SJSA1 (cell line): ENCODE data around the gene ATP5PB. TPM values are rescaled to one million over a fixed set of nuclear protein-coding genes. Genes with fewer than 3 reads are reported as not detected.
A peak's percentile ranks its signal among the peaks of the same experiment; 100 is the strongest.

Source experiments
- DNase-seq, 2 experiments: peaks; one replicate each; pipeline ENCODE4 v3.0.0-alpha.2; 2015 to 2020; ENCODE audit warnings: low spot score in 2 of 2, low read depth in 1 of 2
- H3K27ac ChIP-seq: fragments of 250-450 bp; sonication (Bioruptor Pico); 2 replicates; pipeline ENCODE4 v1.5.1; 2020; ENCODE audit warnings: mild to moderate bottlenecking, moderate library complexity
- H3K27me3 ChIP-seq: fragments of 250-450 bp; sonication (Bioruptor Pico); replicated peaks from 2 replicates; pipeline ENCODE4 v1.5.1; 2020; ENCODE audit warnings: mild to moderate bottlenecking, moderate library complexity
- H3K36me3 ChIP-seq: fragments of 250-450 bp; sonication (Bioruptor Pico); 2 replicates; pipeline ENCODE4 v1.5.1; 2020; ENCODE audit warnings: mild to moderate bottlenecking
- H3K4me1 ChIP-seq: fragments of 250-450 bp; sonication (Bioruptor Pico); replicated peaks from 2 replicates; pipeline ENCODE4 v1.6.1; 2021; ENCODE audit warnings: mild to moderate bottlenecking
- H3K4me3 ChIP-seq: fragments of 250-450 bp; sonication (Bioruptor Pico); 2 replicates; pipeline ENCODE4 v1.5.1; 2020; ENCODE audit warnings: mild to moderate bottlenecking
- H3K9me3 ChIP-seq: fragments of 250-450 bp; sonication (Bioruptor Pico); replicated peaks from 2 replicates; pipeline ENCODE4 v1.5.1; 2020; ENCODE audit warnings: mild to moderate bottlenecking
- total RNA-seq: library from RNA; depleted of rRNA; stranded (reverse); fragments of >200 nt; shearing (Covaris generic); gene quantifications from 2 replicates; pipeline ENCODE4 v1.2.3, GENCODE V29; 2014; rRNA removed

ATP5PB gene
- 432 and 553 TPM in 2 replicates for total RNA-seq

GRCh38 chr1:111448918-111449702, at the start of gene ATP5PB, which contains the start of gene WDR77:
Gene ATP5PB, plus strand, starts transcription at chr1:111449464. Its CDS starts 78 bp downstream, at chr1:111449542.
Gene WDR77, minus strand, starts transcription at chr1:111449256. Its CDS starts 87 bp downstream, at chr1:111449169.
- H3K4me1 ChIP-seq: peaks cover 14% of the 10 kb centered on the region; the same call in 1 of the 2 replicates
- peaks cover 77% of the 10 kb centered on the region for H3K36me3 ChIP-seq
- H3K4me3 ChIP-seq: peak within 1 kb of the TSS; percentile 55
- peak within 1 kb of the TSS; percentile 42 for H3K27ac ChIP-seq
- DNase-seq: peak; percentile 97
- H3K9me3 ChIP-seq: no peaks in the 10 kb centered on the region
- no peaks in the 10 kb centered on the region for H3K27me3 ChIP-seq

GRCh38 chr1:111399792-111400610, 49.3 kb upstream of the ATP5PB start:
- Histone ChIP-seq H3K27me3 (peaks cover 10% of the 10 kb centered on the region; the same call in 1 of the 2 replicates), H3K36me3 (no peaks in the 10 kb centered on the region), H3K4me1 (no peaks in the 10 kb centered on the region), H3K27ac (no peak overlapping the region), H3K9me3 (no peaks in the 10 kb centered on the region), H3K4me3 (no peak overlapping the region)
- DNase-seq: peak in 1 of 2 experiments; percentile 33

GRCh38 chr1:111402083-111402482, 47.2 kb upstream of the ATP5PB start:
- Histone ChIP-seq H3K27me3 (peaks cover 20% of the 10 kb centered on the region; the same call in 1 of the 2 replicates), H3K27ac (no peak overlapping the region), H3K4me1 (no peaks in the 10 kb centered on the region), H3K9me3 (no peaks in the 10 kb centered on the region), H3K4me3 (no peak overlapping the region), H3K36me3 (no peaks in the 10 kb centered on the region)
- DNase-seq: no peak

- H3K36me3 ChIP-seq: no peaks in the 10 kb centered on the region
- H3K4me1 ChIP-seq: no peaks in the 10 kb centered on the region
- no peak overlapping the region for H3K27ac ChIP-seq
- no peak overlapping the region for H3K4me3 ChIP-seq
- peaks cover 25% of the 10 kb centered on the region; the same call in 1 of the 2 replicates for H3K27me3 ChIP-seq
- H3K9me3 ChIP-seq: no peaks in the 10 kb centered on the region
- DNase-seq: no peak
Observed at GRCh38 chr1:111404588-111404987, 44.7 kb upstream of the ATP5PB start.

- Histone ChIP-seq H3K27me3 (peaks cover 29% of the 10 kb centered on the region; the same call in 1 of the 2 replicates), H3K36me3 (no peaks in the 10 kb centered on the region), H3K4me1 (no peaks in the 10 kb centered on the region), H3K27ac (no peak overlapping the region), H3K9me3 (no peaks in the 10 kb centered on the region), H3K4me3 (no peak overlapping the region)
- DNase-seq: no peak
Observed at GRCh38 chr1:111406321-111406768, 42.9 kb upstream of the ATP5PB start.

GRCh38 chr1:111407301-111407700, 42.0 kb upstream of the ATP5PB start:
- peaks cover 29% of the 10 kb centered on the region; the same call in 1 of the 2 replicates for H3K27me3 ChIP-seq
- no peak overlapping the region for H3K4me3 ChIP-seq
- no peaks in the 10 kb centered on the region for H3K36me3 ChIP-seq
- no peaks in the 10 kb centered on the region for H3K4me1 ChIP-seq
- H3K27ac ChIP-seq: no peak overlapping the region
- DNase-seq: no peak
- H3K9me3 ChIP-seq: no peaks in the 10 kb centered on the region

- H3K27me3 ChIP-seq: peaks cover 12% of the 10 kb centered on the region; the same call in 1 of the 2 replicates
- H3K36me3 ChIP-seq: no peaks in the 10 kb centered on the region
- H3K9me3 ChIP-seq: no peaks in the 10 kb centered on the region
- H3K27ac ChIP-seq: no peak overlapping the region
- no peak for DNase-seq
- H3K4me1 ChIP-seq: no peaks in the 10 kb centered on the region
- no peak overlapping the region for H3K4me3 ChIP-seq
Observed at GRCh38 chr1:111412839-111413238, 36.4 kb upstream of the ATP5PB start.

- Histone ChIP-seq H3K27me3 (peaks cover 5% of the 10 kb centered on the region; the same call in 1 of the 2 replicates), H3K9me3 (no peaks in the 10 kb centered on the region), H3K27ac (no peak overlapping the region), H3K4me1 (no peaks in the 10 kb centered on the region), H3K36me3 (no peaks in the 10 kb centered on the region), H3K4me3 (no peak overlapping the region)
- no peak for DNase-seq
Observed at GRCh38 chr1:111414756-111415155, 34.5 kb upstream of the ATP5PB start.

- Histone ChIP-seq H3K9me3 (no peaks in the 10 kb centered on the region), H3K4me1 (no peaks in the 10 kb centered on the region), H3K4me3 (no peak overlapping the region), H3K27me3 (0 out of 2 replicates have a peak, but pooled peaks cover 3% of the 10 kb centered on the region), H3K27ac (no peak overlapping the region), H3K36me3 (no peaks in the 10 kb centered on the region)
- no peak for DNase-seq
Observed at GRCh38 chr1:111415461-111415860, 33.8 kb upstream of the ATP5PB start.

GRCh38 chr1:111417755-111418154, 31.5 kb upstream of the ATP5PB start:
- no peak overlapping the region for H3K4me3 ChIP-seq
- no peaks in the 10 kb centered on the region for H3K4me1 ChIP-seq
- H3K27ac ChIP-seq: no peak overlapping the region
- H3K9me3 ChIP-seq: no peaks in the 10 kb centered on the region
- 0 out of 2 replicates have a peak, but pooled peaks cover 1% of the 10 kb centered on the region for H3K27me3 ChIP-seq
- H3K36me3 ChIP-seq: no peaks in the 10 kb centered on the region
- no peak for DNase-seq

GRCh38 chr1:111419037-111419436, 30.2 kb upstream of the ATP5PB start:
- H3K27ac ChIP-seq: no peak overlapping the region
- H3K4me3 ChIP-seq: no peak overlapping the region
- no peaks in the 10 kb centered on the region for H3K36me3 ChIP-seq
- no peaks in the 10 kb centered on the region for H3K9me3 ChIP-seq
- H3K4me1 ChIP-seq: no peaks in the 10 kb centered on the region
- no peaks in the 10 kb centered on the region for H3K27me3 ChIP-seq
- no peak for DNase-seq

- no peaks in the 10 kb centered on the region for H3K4me1 ChIP-seq
- no peak for DNase-seq
- H3K9me3 ChIP-seq: no peaks in the 10 kb centered on the region
- no peaks in the 10 kb centered on the region for H3K27me3 ChIP-seq
- H3K27ac ChIP-seq: no peak overlapping the region
- no peak overlapping the region for H3K4me3 ChIP-seq
- H3K36me3 ChIP-seq: no peaks in the 10 kb centered on the region
Observed at GRCh38 chr1:111420377-111420776, 28.9 kb upstream of the ATP5PB start.

GRCh38 chr1:111422546-111423391, 26.5 kb upstream of the ATP5PB start:
- DNase-seq: no peak
- Histone ChIP-seq H3K36me3 (no peaks in the 10 kb centered on the region), H3K4me1 (no peaks in the 10 kb centered on the region), H3K27ac (no peak overlapping the region), H3K4me3 (no peak overlapping the region), H3K9me3 (no peaks in the 10 kb centered on the region), H3K27me3 (peaks cover under 1% of the 10 kb centered on the region; the same call in 1 of the 2 replicates)
